GM04504 (cell line): ENCODE results near the gene RRBP1.
A peak's percentile ranks its signal among the peaks of the same experiment; 100 is the strongest.
"Not testable (repeated sequence)": the region's sequence is repeated elsewhere in the genome, so short reads cannot be mapped to it uniquely, and the experiment has no call there.

Experiments used
- DNase-seq: peaks from one replicate; pipeline ENCODE4 v3.0.0-alpha.2; 2012; ENCODE audit warnings: low read depth

The RRBP1 gene

GRCh38 chr20:17661121-17661744 is 20.8 kb downstream of the RRBP1 start:
- DNase-seq: peak; percentile 49

- DNase-seq: no peak
Measured at GRCh38 chr20:17660667-17661066, 21.4 kb downstream of the RRBP1 start.

GRCh38 chr20:17659801-17660200 is 22.2 kb downstream of the RRBP1 start:
- no peak for DNase-seq

- DNase-seq: not testable (repeated sequence)
Measured at GRCh38 chr20:17659344-17659743, 22.7 kb downstream of the RRBP1 start.

- DNase-seq: no peak
Measured at GRCh38 chr20:17658648-17658993, 23.4 kb downstream of the RRBP1 start.

- DNase-seq: no peak
Measured at GRCh38 chr20:17657898-17658647, 24.0 kb downstream of the RRBP1 start.

- DNase-seq: no peak
Measured at GRCh38 chr20:17657079-17657825, 24.8 kb downstream of the RRBP1 start.

GRCh38 chr20:17655865-17656479 is 26.1 kb downstream of the RRBP1 start:
- DNase-seq: peak; percentile 47

- DNase-seq: no peak
Measured at GRCh38 chr20:17655286-17655651, 26.8 kb downstream of the RRBP1 start.

- DNase-seq: no peak
Measured at GRCh38 chr20:17654649-17655285, 27.3 kb downstream of the RRBP1 start.

- DNase-seq: no peak
Measured at GRCh38 chr20:17653835-17654648, 28.0 kb downstream of the RRBP1 start.

GRCh38 chr20:17652411-17652810 is 29.6 kb downstream of the RRBP1 start:
- no peak for DNase-seq

- DNase-seq: no peak
Measured at GRCh38 chr20:17651760-17652388, 30.2 kb downstream of the RRBP1 start.

- DNase-seq: peak; percentile 51
Measured at GRCh38 chr20:17651129-17651759, 30.8 kb downstream of the RRBP1 start.

- no peak for DNase-seq
Measured at GRCh38 chr20:17650301-17651128, 31.5 kb downstream of the RRBP1 start.

- DNase-seq: no peak
Measured at GRCh38 chr20:17648791-17649730, 33.0 kb downstream of the RRBP1 start.

GRCh38 chr20:17648315-17648646 is 33.8 kb downstream of the RRBP1 start:
- no peak for DNase-seq
